HepG2 (cell line): ENCODE measurements around the gene TXNRD3. TPM values are rescaled to one million over a fixed set of nuclear protein-coding genes. Genes with fewer than 3 reads are reported as not detected.

Source experiments
- ARNT ChIP-seq: fragments of 450-650 bp; IDR thresholded peaks from 2 replicates; pipeline ENCODE4 v1.6.1; 2017
- ARNTL ChIP-seq: sonication (generic); formaldehyde crosslinking; IDR thresholded peaks from 2 replicates; pipeline ENCODE4 v1.4.0; 2020; ENCODE audit warnings: mild to moderate bottlenecking, missing genetic modification reagents
- HOXA5 ChIP-seq: sonication (generic); formaldehyde crosslinking; IDR thresholded peaks from 2 replicates; pipeline ENCODE4 v1.4.0; 2020; ENCODE audit warnings: missing genetic modification reagents
- SRY ChIP-seq: sonication (generic); formaldehyde crosslinking; IDR thresholded peaks from 2 replicates; pipeline ENCODE4 v1.8.0; 2022; ENCODE audit warnings: mild to moderate bottlenecking, missing genetic modification reagents
- XRCC5 ChIP-seq: fragments of 200-400 bp; formaldehyde crosslinking; optimal IDR thresholded peaks from 2 replicates; pipeline ENCODE3; 2017; ENCODE audit warnings: mild to moderate bottlenecking, low read length
- ZEB1 ChIP-seq: IDR thresholded peaks from 2 replicates; pipeline ENCODE4 v1.6.1; 2012; ENCODE audit warnings: mild to moderate bottlenecking, low read depth, inconsistent platforms; ENCODE audit not compliant: insufficient replicate concordance
- ZFYVE20 ChIP-seq: sonication (generic); formaldehyde crosslinking; IDR thresholded peaks from 2 replicates; pipeline ENCODE4 v1.8.0; 2023; ENCODE audit warnings: low read depth, mild to moderate bottlenecking, moderate library complexity, missing genetic modification reagents, borderline replicate concordance
- ZNF34 ChIP-seq: sonication (generic); formaldehyde crosslinking; IDR thresholded peaks from 2 replicates; pipeline ENCODE4 v1.4.0; 2020; ENCODE audit warnings: mild to moderate bottlenecking, missing genetic modification reagents, borderline replicate concordance
- ZNF562 ChIP-seq: sonication (generic); formaldehyde crosslinking; IDR thresholded peaks from 2 replicates; pipeline ENCODE4 v1.8.0; 2022; ENCODE audit warnings: missing genetic modification reagents, borderline replicate concordance
- ZNF644 ChIP-seq: IDR thresholded peaks from 2 replicates; pipeline ENCODE4 v1.6.1; 2016; ENCODE audit warnings: low read depth
- ZNF737 ChIP-seq: sonication (generic); formaldehyde crosslinking; IDR thresholded peaks from 2 replicates; pipeline ENCODE4 v1.5.0; 2020; ENCODE audit warnings: missing genetic modification reagents, mild to moderate bottlenecking, borderline replicate concordance
- ZNF782 ChIP-seq: sonication (generic); formaldehyde crosslinking; IDR thresholded peaks from 2 replicates; pipeline ENCODE4 v1.4.0; 2020; ENCODE audit warnings: missing genetic modification reagents, mild to moderate bottlenecking, borderline replicate concordance
- ZNF850 ChIP-seq: sonication (generic); formaldehyde crosslinking; conservative IDR thresholded peaks from 2 replicates; pipeline ENCODE4 v1.9.0; 2021; ENCODE audit warnings: mild to moderate bottlenecking, missing genetic modification reagents
- polyA plus RNA-seq, 8 experiments: library from polyadenylated mRNA; depleted of rRNA in 3 of 8; stranded (reverse) in 7 of 8; unstranded in 1 of 8; fragments of >200 nt; fragmentation: Illumina TruSeq in 4 of 8; extraction: Trizol in 4 of 8; gene quantifications; 2 replicates each; pipeline versions ENCODE4 v1.2.1 to v1.2.3, GENCODE V29; 2011 to 2016; ENCODE audit warnings: low read depth in 4 of 8, missing spikeins in 1 of 8, mixed read lengths in 1 of 8; ENCODE audit not compliant: insufficient read depth in 1 of 8
- total RNA-seq, 5 experiments: library from RNA; depleted of rRNA; stranded (reverse); fragments of >200 nt; fragmentation: Illumina TruSeq; extraction: Trizol; gene quantifications; 2 replicates each; pipeline ENCODE4 v1.2.3, GENCODE V29; 2016; ENCODE audit warnings: low read depth in 1 of 5
- TF ChIP-seq, protein P1 (sequence below): sonication (generic); formaldehyde crosslinking; IDR thresholded peaks from 2 replicates; pipeline ENCODE4 v1.9.0; 2022; ENCODE audit warnings: low read depth, missing genetic modification reagents
- TF ChIP-seq, protein P2 (sequence below): IDR thresholded peaks from 2 replicates; pipeline ENCODE4 v1.6.1; 2016; ENCODE audit warnings: low read depth, control low read depth
- TF ChIP-seq, protein P3 (sequence below): sonication (generic); formaldehyde crosslinking; IDR thresholded peaks from 2 replicates; pipeline ENCODE4 v1.4.0; 2020; ENCODE audit warnings: missing genetic modification reagents, borderline replicate concordance
- TF ChIP-seq, protein P4 (sequence below): sonication (generic); formaldehyde crosslinking; IDR thresholded peaks from 2 replicates; pipeline ENCODE4 v1.4.0; 2020; ENCODE audit warnings: missing genetic modification reagents; ENCODE audit errors: not compliant biosample characterization
- TF ChIP-seq, protein P5 (sequence below): IDR thresholded peaks from 2 replicates; pipeline ENCODE4 v1.6.1; 2018; ENCODE audit warnings: missing genetic modification reagents, mild to moderate bottlenecking, missing compliant biosample characterization

Gene TXNRD3
- total and polyA plus RNA-seq, 2 of the 13 experiments (the other 11 are each of a cell fraction or from before 2014, with no cell fraction given) = 4.8 to 20.7 TPM

DNA sequence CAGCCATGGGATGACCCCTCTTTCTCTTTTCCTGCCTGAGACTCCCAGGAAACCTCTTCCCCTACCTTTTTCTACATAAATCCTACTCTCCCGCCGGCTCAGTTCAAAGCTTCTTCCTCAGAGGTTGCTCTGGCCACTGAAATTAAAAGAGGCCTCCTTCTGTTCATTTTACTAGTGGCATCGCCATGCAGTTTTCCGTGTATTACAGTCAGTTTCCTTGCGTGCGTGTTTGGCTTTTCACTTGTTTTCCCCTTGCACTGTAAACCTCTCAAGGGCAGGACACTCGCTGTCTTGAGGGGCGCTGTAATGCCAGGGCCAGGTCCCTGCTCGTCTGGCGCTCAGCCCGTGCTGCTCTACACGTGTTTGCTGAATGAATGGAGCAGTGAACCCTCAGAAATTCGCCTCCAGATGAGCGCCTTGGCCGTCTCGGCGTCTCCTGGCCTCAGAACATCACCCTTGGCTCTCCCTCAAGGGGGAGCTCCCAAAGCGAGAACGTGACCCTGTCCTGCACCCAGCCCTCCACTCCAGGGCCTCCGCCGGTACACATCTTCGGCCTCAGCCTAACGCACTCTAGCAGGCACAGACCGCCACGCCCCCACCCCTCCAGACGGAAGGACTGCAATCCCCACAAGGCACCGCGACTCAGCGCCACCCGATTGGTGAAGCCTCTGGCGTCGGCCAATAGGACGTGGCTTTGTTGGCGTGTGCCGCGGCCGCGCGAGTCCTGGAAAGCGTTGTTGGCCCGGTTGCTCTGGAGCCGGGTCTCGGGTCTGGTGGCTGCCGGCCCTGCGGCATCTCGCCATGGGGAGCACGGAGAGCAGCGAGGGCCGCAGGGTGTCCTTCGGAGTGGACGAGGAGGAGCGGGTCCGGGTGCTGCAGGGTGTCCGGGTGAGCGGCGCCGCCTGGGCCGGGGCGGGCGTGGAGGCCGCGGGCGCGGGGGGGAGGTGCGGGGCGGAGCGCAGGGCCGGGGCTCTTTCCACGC, 48.9 kb upstream of the TXNRD3 start, which contains the start of gene CHCHD6 (continued):
- no peak for TF ChIP-seq ZNF34 (CRISPR knock-in tag)
- TF ChIP-seq XRCC5 = peak; percentile 76
- TF ChIP-seq, protein P1, sequence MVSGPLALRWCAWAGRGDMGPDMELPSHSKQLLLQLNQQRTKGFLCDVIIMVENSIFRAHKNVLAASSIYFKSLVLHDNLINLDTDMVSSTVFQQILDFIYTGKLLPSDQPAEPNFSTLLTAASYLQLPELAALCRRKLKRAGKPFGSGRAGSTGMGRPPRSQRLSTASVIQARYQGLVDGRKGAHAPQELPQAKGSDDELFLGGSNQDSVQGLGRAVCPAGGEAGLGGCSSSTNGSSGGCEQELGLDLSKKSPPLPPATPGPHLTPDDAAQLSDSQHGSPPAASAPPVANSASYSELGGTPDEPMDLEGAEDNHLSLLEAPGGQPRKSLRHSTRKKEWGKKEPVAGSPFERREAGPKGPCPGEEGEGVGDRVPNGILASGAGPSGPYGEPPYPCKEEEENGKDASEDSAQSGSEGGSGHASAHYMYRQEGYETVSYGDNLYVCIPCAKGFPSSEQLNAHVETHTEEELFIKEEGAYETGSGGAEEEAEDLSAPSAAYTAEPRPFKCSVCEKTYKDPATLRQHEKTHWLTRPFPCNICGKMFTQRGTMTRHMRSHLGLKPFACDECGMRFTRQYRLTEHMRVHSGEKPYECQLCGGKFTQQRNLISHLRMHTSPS (CRISPR knock-in tag) = peak; percentile 66; the same call in 1 of the 2 replicates
- TF ChIP-seq, protein P2, sequence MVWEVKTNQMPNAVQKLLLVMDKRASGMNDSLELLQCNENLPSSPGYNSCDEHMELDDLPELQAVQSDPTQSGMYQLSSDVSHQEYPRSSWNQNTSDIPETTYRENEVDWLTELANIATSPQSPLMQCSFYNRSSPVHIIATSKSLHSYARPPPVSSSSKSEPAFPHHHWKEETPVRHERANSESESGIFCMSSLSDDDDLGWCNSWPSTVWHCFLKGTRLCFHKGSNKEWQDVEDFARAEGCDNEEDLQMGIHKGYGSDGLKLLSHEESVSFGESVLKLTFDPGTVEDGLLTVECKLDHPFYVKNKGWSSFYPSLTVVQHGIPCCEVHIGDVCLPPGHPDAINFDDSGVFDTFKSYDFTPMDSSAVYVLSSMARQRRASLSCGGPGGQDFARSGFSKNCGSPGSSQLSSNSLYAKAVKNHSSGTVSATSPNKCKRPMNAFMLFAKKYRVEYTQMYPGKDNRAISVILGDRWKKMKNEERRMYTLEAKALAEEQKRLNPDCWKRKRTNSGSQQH = peak; percentile 100
- no peak for TF ChIP-seq ZNF644 (CRISPR knock-in tag)
- 0 out of 2 replicates have a peak, but pooled peaks have one; percentile 35 for TF ChIP-seq HOXA5 (CRISPR knock-in tag)
- TF ChIP-seq ARNTL (CRISPR knock-in tag) = peak; percentile 60
- no peak for TF ChIP-seq ZNF562
- TF ChIP-seq ZFYVE20 = 0 out of 2 replicates have a peak, but pooled peaks have one; percentile 33
- TF ChIP-seq ZEB1 = no peak
- TF ChIP-seq ZNF782 (CRISPR knock-in tag) = no peak; the same call in 1 of the 2 replicates
- TF ChIP-seq, protein P3, sequence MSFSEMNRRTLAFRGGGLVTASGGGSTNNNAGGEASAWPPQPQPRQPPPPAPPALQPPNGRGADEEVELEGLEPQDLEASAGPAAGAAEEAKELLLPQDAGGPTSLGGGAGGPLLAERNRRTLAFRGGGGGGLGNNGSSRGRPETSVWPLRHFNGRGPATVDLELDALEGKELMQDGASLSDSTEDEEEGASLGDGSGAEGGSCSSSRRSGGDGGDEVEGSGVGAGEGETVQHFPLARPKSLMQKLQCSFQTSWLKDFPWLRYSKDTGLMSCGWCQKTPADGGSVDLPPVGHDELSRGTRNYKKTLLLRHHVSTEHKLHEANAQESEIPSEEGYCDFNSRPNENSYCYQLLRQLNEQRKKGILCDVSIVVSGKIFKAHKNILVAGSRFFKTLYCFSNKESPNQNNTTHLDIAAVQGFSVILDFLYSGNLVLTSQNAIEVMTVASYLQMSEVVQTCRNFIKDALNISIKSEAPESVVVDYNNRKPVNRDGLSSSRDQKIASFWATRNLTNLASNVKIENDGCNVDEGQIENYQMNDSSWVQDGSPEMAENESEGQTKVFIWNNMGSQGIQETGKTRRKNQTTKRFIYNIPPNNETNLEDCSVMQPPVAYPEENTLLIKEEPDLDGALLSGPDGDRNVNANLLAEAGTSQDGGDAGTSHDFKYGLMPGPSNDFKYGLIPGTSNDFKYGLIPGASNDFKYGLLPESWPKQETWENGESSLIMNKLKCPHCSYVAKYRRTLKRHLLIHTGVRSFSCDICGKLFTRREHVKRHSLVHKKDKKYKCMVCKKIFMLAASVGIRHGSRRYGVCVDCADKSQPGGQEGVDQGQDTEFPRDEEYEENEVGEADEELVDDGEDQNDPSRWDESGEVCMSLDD (CRISPR knock-in tag) = no peak
- TF ChIP-seq ARNT = no peak
- no peak; the same call in 1 of the 2 replicates for TF ChIP-seq SRY (CRISPR knock-in tag)
- TF ChIP-seq, protein P4, sequence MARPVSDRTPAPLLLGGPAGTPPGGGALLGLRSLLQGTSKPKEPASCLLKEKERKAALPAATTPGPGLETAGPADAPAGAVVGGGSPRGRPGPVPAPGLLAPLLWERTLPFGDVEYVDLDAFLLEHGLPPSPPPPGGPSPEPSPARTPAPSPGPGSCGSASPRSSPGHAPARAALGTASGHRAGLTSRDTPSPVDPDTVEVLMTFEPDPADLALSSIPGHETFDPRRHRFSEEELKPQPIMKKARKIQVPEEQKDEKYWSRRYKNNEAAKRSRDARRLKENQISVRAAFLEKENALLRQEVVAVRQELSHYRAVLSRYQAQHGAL = no peak
- TF ChIP-seq ZNF737 (CRISPR knock-in tag) = no peak
- TF ChIP-seq ZNF850 = no peak
- TF ChIP-seq, protein P5, sequence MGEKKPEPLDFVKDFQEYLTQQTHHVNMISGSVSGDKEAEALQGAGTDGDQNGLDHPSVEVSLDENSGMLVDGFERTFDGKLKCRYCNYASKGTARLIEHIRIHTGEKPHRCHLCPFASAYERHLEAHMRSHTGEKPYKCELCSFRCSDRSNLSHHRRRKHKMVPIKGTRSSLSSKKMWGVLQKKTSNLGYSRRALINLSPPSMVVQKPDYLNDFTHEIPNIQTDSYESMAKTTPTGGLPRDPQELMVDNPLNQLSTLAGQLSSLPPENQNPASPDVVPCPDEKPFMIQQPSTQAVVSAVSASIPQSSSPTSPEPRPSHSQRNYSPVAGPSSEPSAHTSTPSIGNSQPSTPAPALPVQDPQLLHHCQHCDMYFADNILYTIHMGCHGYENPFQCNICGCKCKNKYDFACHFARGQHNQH (CRISPR knock-in tag) = peak; percentile 46; the same call in 1 of the 2 replicates
